Chondrocyte (in vitro differentiated cells): ENCODE data around the gene TMEM235. TPM values are rescaled to one million over a fixed set of nuclear protein-coding genes. Genes with fewer than 3 reads are reported as not detected.

Experiments used
- DNase-seq: peaks from one replicate; pipeline ENCODE4 v3.0.0; 2021; ENCODE audit warnings: mixed read lengths, low spot score
- H3K27ac Mint-ChIP-seq: one replicate; pipeline ENCODE4 v1.8.0; 2021; ENCODE audit warnings: mild to moderate bottlenecking, moderate library complexity, mixed read lengths; ENCODE audit not compliant: unreplicated experiment
- H3K27me3 Mint-ChIP-seq: 2 replicates; pipeline ENCODE4 v1.8.0; 2021; ENCODE audit warnings: low read depth, mixed read lengths
- H3K36me3 Mint-ChIP-seq: 2 replicates; pipeline ENCODE4 v1.8.0; 2021; ENCODE audit warnings: low read depth, mixed read lengths
- H3K4me1 Mint-ChIP-seq: 2 replicates; pipeline ENCODE4 v1.8.0; 2021; ENCODE audit warnings: low read depth, mild to moderate bottlenecking, mixed read lengths
- H3K4me3 Mint-ChIP-seq: one replicate; pipeline ENCODE4 v1.8.0; 2021; ENCODE audit warnings: mild to moderate bottlenecking, moderate library complexity, mixed read lengths; ENCODE audit not compliant: unreplicated experiment
- H3K9me3 Mint-ChIP-seq: 2 replicates; pipeline ENCODE4 v1.8.0; 2021; ENCODE audit warnings: low read depth, mixed read lengths
- CTCF ChIP-seq: fragments of 200-600 bp; sonication (generic); IDR thresholded peaks from 2 replicates; pipeline ENCODE4 v1.5.0; 2021; ENCODE audit warnings: antibody characterized with exemption, mild to moderate bottlenecking, moderate library complexity
- total RNA-seq: library from RNA; stranded (reverse); gene quantifications from 3 replicates; pipeline ENCODE4 v1.2.1, GENCODE V29; 2021

The TMEM235 gene
- total RNA-seq, 1 donor from 2014 or later: not detected

- H3K9me3 Mint-ChIP-seq: no peaks in the 10 kb centered on the region
- peaks cover 3% of the 10 kb centered on the region for H3K36me3 Mint-ChIP-seq
- DNase-seq: no peak
- H3K27ac Mint-ChIP-seq: peak overlapping the region; percentile 17
- H3K27me3 Mint-ChIP-seq: no peaks in the 10 kb centered on the region
- TF ChIP-seq CTCF: no peak
- peaks cover 27% of the 10 kb centered on the region for H3K4me1 Mint-ChIP-seq
- H3K4me3 Mint-ChIP-seq: peak overlapping the region; percentile 78
Measured at GRCh38 chr17:78185981-78186691, 45.3 kb upstream of the TMEM235 start.

GRCh38 chr17:78186692-78187595 lies 44.5 kb upstream of the TMEM235 start, which contains the start of the genes AFMID and TK1:
AFMID (plus strand) TSS chr17:78187362; CDS start chr17:78187371, 9 bp downstream.
TK1 (minus strand) TSS chr17:78187052; CDS start chr17:78186994, 58 bp downstream.
- Mint-ChIP-seq H3K27ac (peak within 1 kb of the TSS; percentile 81), H3K4me3 (peak within 1 kb of the TSS; percentile 78), H3K9me3 (no peaks in the 10 kb centered on the region), H3K4me1 (peaks cover 27% of the 10 kb centered on the region), H3K36me3 (peaks cover 3% of the 10 kb centered on the region), H3K27me3 (no peaks in the 10 kb centered on the region)
- DNase-seq: peak; percentile 97
- peak; percentile 94 for TF ChIP-seq CTCF

- peaks cover 25% of the 10 kb centered on the region for H3K4me1 Mint-ChIP-seq
- no peak for TF ChIP-seq CTCF
- no peaks in the 10 kb centered on the region for H3K9me3 Mint-ChIP-seq
- H3K4me3 Mint-ChIP-seq: no peak overlapping the region
- no peaks in the 10 kb centered on the region for H3K27me3 Mint-ChIP-seq
- H3K27ac Mint-ChIP-seq: no peak overlapping the region
- H3K36me3 Mint-ChIP-seq: peaks cover 4% of the 10 kb centered on the region
- no peak for DNase-seq
Measured at GRCh38 chr17:78196716-78197115, 34.7 kb upstream of the TMEM235 start.

- H3K4me1 Mint-ChIP-seq: peaks cover 25% of the 10 kb centered on the region
- no peak for DNase-seq
- H3K27me3 Mint-ChIP-seq: no peaks in the 10 kb centered on the region
- H3K36me3 Mint-ChIP-seq: peaks cover 4% of the 10 kb centered on the region
- no peak overlapping the region for H3K4me3 Mint-ChIP-seq
- no peaks in the 10 kb centered on the region for H3K9me3 Mint-ChIP-seq
- peak overlapping the region; percentile 32 for H3K27ac Mint-ChIP-seq
- no peak for TF ChIP-seq CTCF
Measured at GRCh38 chr17:78197147-78197832, 34.1 kb upstream of the TMEM235 start.

- H3K27me3 Mint-ChIP-seq: no peaks in the 10 kb centered on the region
- no peak overlapping the region for H3K27ac Mint-ChIP-seq
- peaks cover 2% of the 10 kb centered on the region for H3K36me3 Mint-ChIP-seq
- TF ChIP-seq CTCF: no peak
- H3K4me1 Mint-ChIP-seq: peaks cover 25% of the 10 kb centered on the region
- DNase-seq: no peak
- H3K4me3 Mint-ChIP-seq: no peak overlapping the region
- H3K9me3 Mint-ChIP-seq: no peaks in the 10 kb centered on the region
Measured at GRCh38 chr17:78200451-78200850, 31.0 kb upstream of the TMEM235 start.
